HuH-7.5 (cell line): ENCODE results near the gene GGACT.
A peak's percentile ranks its signal among the peaks of the same experiment; 100 is the strongest.
"Not testable (repeated sequence)": the region's sequence is repeated elsewhere in the genome, so short reads cannot be mapped to it uniquely, and the experiment has no call there.

Experiments used
- DNase-seq: peaks from one replicate; pipeline ENCODE4 v3.0.0; 2011; ENCODE audit warnings: low spot score

GGACT gene

GRCh38 chr13:100529666-100530377, 58.8 kb downstream of the GGACT start:
- no peak for DNase-seq

- DNase-seq = no peak
Measured at GRCh38 chr13:100528820-100529219, 59.8 kb downstream of the GGACT start.

GRCh38 chr13:100528353-100528752, 60.2 kb downstream of the GGACT start:
- no peak for DNase-seq

GRCh38 chr13:100527644-100528043, 60.9 kb downstream of the GGACT start:
- no peak for DNase-seq

- no peak for DNase-seq
Measured at GRCh38 chr13:100526318-100527000, 62.1 kb downstream of the GGACT start.

GRCh38 chr13:100525453-100526317, 62.9 kb downstream of the GGACT start:
- peak; percentile 55 for DNase-seq

- not testable (repeated sequence) for DNase-seq
Measured at GRCh38 chr13:100524688-100525087, 63.9 kb downstream of the GGACT start.

- DNase-seq = no peak
Measured at GRCh38 chr13:100523981-100524386, 64.6 kb downstream of the GGACT start.

- no peak for DNase-seq
Measured at GRCh38 chr13:100523411-100523810, 65.2 kb downstream of the GGACT start.

- DNase-seq = no peak
Measured at GRCh38 chr13:100522618-100523309, 65.8 kb downstream of the GGACT start.

- no peak for DNase-seq
Measured at GRCh38 chr13:100521851-100522617, 66.6 kb downstream of the GGACT start.

GRCh38 chr13:100520936-100521850, 67.4 kb downstream of the GGACT start:
- no peak for DNase-seq

GRCh38 chr13:100519626-100520025, 69.0 kb downstream of the GGACT start:
- DNase-seq = no peak

GRCh38 chr13:100518394-100519062, 70.1 kb downstream of the GGACT start:
- DNase-seq = no peak

- DNase-seq = no peak
Measured at GRCh38 chr13:100517728-100518127, 70.9 kb downstream of the GGACT start.

- DNase-seq = peak; percentile 48
Measured at GRCh38 chr13:100517135-100517534, 71.5 kb downstream of the GGACT start.

- DNase-seq = no peak
Measured at GRCh38 chr13:100515410-100515800, 73.2 kb downstream of the GGACT start.

- peak; percentile 80 for DNase-seq
Measured at GRCh38 chr13:100514788-100515409, 73.7 kb downstream of the GGACT start.

GRCh38 chr13:100513987-100514670, 74.5 kb downstream of the GGACT start:
- no peak for DNase-seq
